OCI-LY1 (cell line): ENCODE results near the gene HPS3.

Experiments used
- CTCF ChIP-seq: fragments of 200-600 bp; sonication (generic), shearing (Covaris generic); IDR thresholded peaks from 2 replicates; pipeline ENCODE4 v1.5.1; 2017; ENCODE audit warnings: mild to moderate bottlenecking, antibody characterized with exemption, low read length, moderate library complexity, mixed read lengths
- EZH2 ChIP-seq: fragments of 200-600 bp; sonication (generic), shearing (Covaris generic); IDR thresholded peaks from 2 replicates; pipeline ENCODE4 v1.8.0; 2017; ENCODE audit warnings: borderline replicate concordance, mixed run types, mild to moderate bottlenecking, antibody characterized with exemption, low read length, moderate library complexity, mixed read lengths

- no peak for TF ChIP-seq EZH2
- TF ChIP-seq CTCF, result no peak
Observed at GRCh38 chr3:149177122-149177521, 47.7 kb downstream of the HPS3 start.
